AG04449 (cell line): ENCODE results near the gene ARL10.

ENCODE experiments used
- CTCF ChIA-PET: fragments of 350-600 bp; formaldehyde crosslinking; extraction: SDS; loops from one replicate; lab custom pipeline; 2021; ENCODE audit warnings: antibody characterized with exemption; lab: Yijun Ruan, JAX
- POLR2A ChIA-PET: fragments of 400-600, 350-600 bp; formaldehyde crosslinking; extraction: SDS; loops from one replicate; lab custom pipeline; 2020; ENCODE audit warnings: antibody characterized with exemption, inconsistent platforms; lab: Yijun Ruan, JAX
- DNase-seq: peaks from one replicate; pipeline ENCODE4 v3.0.0-alpha.2; 2010; ENCODE audit warnings: low read depth, low spot score
- H3K4me3 ChIP-seq: 2 replicates; pipeline ENCODE4 v1.5.1; 2011; ENCODE audit warnings: low read depth, mild to moderate bottlenecking, control low read depth, low read length
- TF ChIP-seq, protein P1 (sequence below): IDR thresholded peaks from one replicate; pipeline ENCODE4 v1.5.1; 2011; ENCODE audit warnings: mild to moderate bottlenecking, moderate library complexity, low read length, control low read depth, inconsistent platforms; ENCODE audit not compliant: insufficient read depth; ENCODE audit errors: missing control alignments

ARL10 gene

DNA sequence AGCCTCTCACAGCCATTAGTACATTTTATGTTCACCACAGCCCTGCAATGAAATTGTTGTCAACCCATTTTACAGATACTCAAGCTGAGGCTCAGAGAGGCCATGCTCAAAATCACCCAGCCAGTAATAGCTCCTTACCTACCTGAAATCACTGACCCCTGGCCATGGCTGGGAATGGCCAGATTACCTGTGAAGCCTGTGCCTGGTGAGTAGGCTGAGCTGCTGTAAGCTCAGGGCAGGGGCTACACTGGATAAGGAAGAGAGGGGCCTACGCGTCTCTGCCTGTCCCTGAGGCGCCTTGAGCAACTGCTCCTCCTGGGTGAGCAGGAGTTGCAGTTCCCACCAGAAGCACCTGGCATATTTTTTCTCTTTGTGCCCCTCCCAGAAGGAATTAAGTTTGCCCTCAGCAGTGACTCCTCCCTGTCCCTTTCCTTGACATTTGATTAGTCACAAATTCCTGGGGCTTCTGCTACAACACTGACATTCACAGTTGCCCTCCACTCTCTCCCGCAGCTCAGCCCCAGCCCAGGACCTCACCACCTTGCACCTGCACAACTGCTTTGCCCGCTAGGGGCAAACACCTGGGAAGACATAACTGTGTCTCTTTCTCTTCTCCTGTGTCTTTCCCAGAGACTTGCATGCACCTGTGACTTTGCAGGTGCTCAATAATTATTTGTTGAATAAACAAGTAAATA lies 45.3 kb downstream of the ARL10 start:
- no peak overlapping the region for H3K4me3 ChIP-seq
- TF ChIP-seq, protein P1, sequence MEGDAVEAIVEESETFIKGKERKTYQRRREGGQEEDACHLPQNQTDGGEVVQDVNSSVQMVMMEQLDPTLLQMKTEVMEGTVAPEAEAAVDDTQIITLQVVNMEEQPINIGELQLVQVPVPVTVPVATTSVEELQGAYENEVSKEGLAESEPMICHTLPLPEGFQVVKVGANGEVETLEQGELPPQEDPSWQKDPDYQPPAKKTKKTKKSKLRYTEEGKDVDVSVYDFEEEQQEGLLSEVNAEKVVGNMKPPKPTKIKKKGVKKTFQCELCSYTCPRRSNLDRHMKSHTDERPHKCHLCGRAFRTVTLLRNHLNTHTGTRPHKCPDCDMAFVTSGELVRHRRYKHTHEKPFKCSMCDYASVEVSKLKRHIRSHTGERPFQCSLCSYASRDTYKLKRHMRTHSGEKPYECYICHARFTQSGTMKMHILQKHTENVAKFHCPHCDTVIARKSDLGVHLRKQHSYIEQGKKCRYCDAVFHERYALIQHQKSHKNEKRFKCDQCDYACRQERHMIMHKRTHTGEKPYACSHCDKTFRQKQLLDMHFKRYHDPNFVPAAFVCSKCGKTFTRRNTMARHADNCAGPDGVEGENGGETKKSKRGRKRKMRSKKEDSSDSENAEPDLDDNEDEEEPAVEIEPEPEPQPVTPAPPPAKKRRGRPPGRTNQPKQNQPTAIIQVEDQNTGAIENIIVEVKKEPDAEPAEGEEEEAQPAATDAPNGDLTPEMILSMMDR: no peak
- no peak for DNase-seq
- ChIA-PET POLR2A (no interaction called here), CTCF (interaction anchor here (1.0 to 1.7 kb wide), 3 partner anchors 37 to 248 kb away, joined by 3 to 6 read pairs (median 5); partner anchors contain the start of gene FAF2)

GRCh38 chr5:176412517-176413254 lies 47.4 kb downstream of the ARL10 start:
- TF ChIP-seq, protein P1: no peak
- POLR2A ChIA-PET: no interaction called here
- DNase-seq: no peak
- H3K4me3 ChIP-seq: no peak overlapping the region
- CTCF ChIA-PET: interaction anchor here (0.8 kb wide), 1 partner anchor 36 kb away, joined by 3 read pairs; the partner anchor contains the start of gene FAF2

DNA sequence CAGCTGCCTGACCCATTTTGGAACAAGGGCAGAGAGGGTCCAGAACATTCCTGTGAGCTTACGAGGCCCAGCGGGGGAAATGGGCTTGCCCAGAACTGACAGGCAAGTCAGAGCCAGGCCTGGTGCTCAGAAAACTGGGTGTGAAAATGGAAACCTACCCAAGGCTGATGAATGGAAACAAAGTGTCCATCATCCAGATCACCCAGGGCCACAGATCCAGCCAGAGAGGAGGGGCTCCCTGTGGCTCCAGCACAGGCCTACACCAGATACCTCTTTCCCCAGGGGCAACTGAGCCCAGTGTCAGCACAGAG lies 47.9 kb downstream of the ARL10 start:
- H3K4me3 ChIP-seq: no peak overlapping the region
- POLR2A ChIA-PET: no interaction called here
- no peak for DNase-seq
- TF ChIP-seq, protein P1: no peak
- CTCF ChIA-PET: interaction anchor here (1.1 to 6.1 kb wide), 3 partner anchors 16 to 159 kb away, joined by 3 to 66 read pairs (median 51); partner anchors contain the start of gene FAF2

GRCh38 chr5:176413709-176414191 lies 48.5 kb downstream of the ARL10 start:
- CTCF ChIA-PET: interaction anchor here (0.8 to 6.1 kb wide), 5 partner anchors 14 to 174 kb away, joined by 3 to 66 read pairs (median 5); partner anchors contain the start of gene FAF2
- TF ChIP-seq, protein P1: no peak
- no peak for DNase-seq
- no peak overlapping the region for H3K4me3 ChIP-seq
- POLR2A ChIA-PET: no interaction called here

GRCh38 chr5:176414704-176415103 lies 49.4 kb downstream of the ARL10 start:
- H3K4me3 ChIP-seq: no peak overlapping the region
- CTCF ChIA-PET: interaction anchor here (0.8 to 6.1 kb wide), 4 partner anchors 15 to 173 kb away, joined by 4 to 66 read pairs (median 28); partner anchors contain the start of gene FAF2

More at GRCh38 chr5:176414704-176415103, 49.4 kb downstream of the ARL10 start:
- TF ChIP-seq, protein P1: no peak
- DNase-seq: no peak
- POLR2A ChIA-PET: no interaction called here
